OCI-LY3 (cell line): ENCODE measurements around the gene LRP11.

Source experiments
- H2AFZ ChIP-seq: fragments of 200-600, 300-600 bp; shearing (Covaris generic); 2 replicates; pipeline ENCODE4 v1.6.0; 2014; ENCODE audit warnings: antibody characterized with exemption, low read depth, low read length
- H3K27ac ChIP-seq: fragments of 200-600, 300-600 bp; sonication (generic); 2 replicates; pipeline ENCODE4 v1.5.1; 2014; ENCODE audit warnings: mild to moderate bottlenecking, low read length, moderate library complexity, mixed read lengths
- H3K27me3 ChIP-seq: fragments of 200-600, 300-600 bp; sonication (generic); 2 replicates; pipeline ENCODE4 v1.6.1; 2014; ENCODE audit warnings: low read depth, low read length, mixed read lengths
- H3K36me3 ChIP-seq: fragments of 200-600, 300-600 bp; sonication (generic); replicated peaks from 2 replicates; pipeline ENCODE3; 2014; ENCODE audit warnings: low read depth, low read length, mixed read lengths
- H3K4me1 ChIP-seq: fragments of 300-600, 200-600 bp; sonication (generic); 2 replicates; pipeline ENCODE4 v1.6.1; 2014; ENCODE audit warnings: low read length, mixed read lengths
- H3K4me2 ChIP-seq: fragments of 200-600, 300-600 bp; sonication (generic); 2 replicates; pipeline ENCODE4 v1.6.1; 2014; ENCODE audit warnings: low read length, mixed read lengths
- H3K4me3 ChIP-seq: fragments of 300-600, 200-600 bp; sonication (generic); 2 replicates; pipeline ENCODE4 v1.5.1; 2014; ENCODE audit warnings: antibody characterized with exemption, mild to moderate bottlenecking, low read length, moderate library complexity
- H3K79me2 ChIP-seq: fragments of 300-600, 200-600 bp; shearing (Covaris generic); 2 replicates; pipeline ENCODE4 v1.6.1; 2014; ENCODE audit warnings: mild to moderate bottlenecking, low read length, mixed read lengths
- H3K9ac ChIP-seq: fragments of 300-600, 200-600 bp; shearing (Covaris generic); 2 replicates; pipeline ENCODE4 v1.6.0; 2014; ENCODE audit warnings: mild to moderate bottlenecking, low read length, moderate library complexity
- H3K9me3 ChIP-seq: fragments of 200-600, 300-600 bp; shearing (Covaris generic); 2 replicates; pipeline ENCODE4 v1.6.1; 2014; ENCODE audit warnings: low read length, mixed read lengths; ENCODE audit not compliant: insufficient read depth
- H4K20me1 ChIP-seq: fragments of 200-600, 300-600 bp; sonication (generic); 2 replicates; pipeline ENCODE4 v1.6.1; 2016; ENCODE audit warnings: low read length, mixed read lengths; ENCODE audit not compliant: insufficient read depth
- EZH2phosphoT487 ChIP-seq: fragments of 200-600 bp; shearing (Covaris generic); IDR thresholded peaks from 2 replicates; pipeline ENCODE4 v1.6.1; 2018; ENCODE audit warnings: antibody characterized with exemption, mixed run types, low read depth
- TF ChIP-seq, protein P1 (sequence below): fragments of 200-600, 300-600 bp; sonication (generic); IDR thresholded peaks from 2 replicates; pipeline ENCODE4 v1.5.1; 2014; ENCODE audit warnings: antibody characterized with exemption, low read length, low read depth

Gene LRP11

DNA sequence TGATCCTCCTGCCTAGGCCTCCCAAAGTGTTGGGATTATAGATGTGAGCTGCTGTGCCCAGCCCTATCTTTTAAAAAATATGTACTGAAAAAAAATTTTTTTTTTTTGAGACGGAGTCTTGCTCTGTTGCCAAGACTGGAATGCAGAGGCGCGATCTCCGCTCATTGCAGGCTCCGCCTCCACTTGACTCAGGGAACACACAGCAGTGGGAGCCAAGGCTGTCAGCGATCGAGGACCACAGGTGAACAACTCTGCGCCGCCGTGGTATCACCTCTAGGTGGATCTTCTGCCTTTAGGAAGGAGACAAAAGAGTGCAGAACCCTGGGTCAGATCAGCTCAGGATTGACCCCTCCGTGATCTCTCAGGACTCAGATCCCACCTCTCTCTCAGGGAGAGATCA is 20.1 kb upstream of the LRP11 start:
- Histone ChIP-seq H4K20me1 (no peaks in the 10 kb centered on the region), H3K36me3 (no peaks in the 10 kb centered on the region), H3K79me2 (no peaks in the 10 kb centered on the region), H3K4me1 (no peaks in the 10 kb centered on the region), H3K27ac (no peak overlapping the region), H3K9me3 (no peaks in the 10 kb centered on the region), H3K27me3 (no peaks in the 10 kb centered on the region), H3K4me2 (no peak overlapping the region), H3K9ac (no peak overlapping the region), H2AFZ (no peak overlapping the region), H3K4me3 (no peak overlapping the region)
- TF ChIP-seq EZH2phosphoT487, result no peak
- TF ChIP-seq, protein P1, sequence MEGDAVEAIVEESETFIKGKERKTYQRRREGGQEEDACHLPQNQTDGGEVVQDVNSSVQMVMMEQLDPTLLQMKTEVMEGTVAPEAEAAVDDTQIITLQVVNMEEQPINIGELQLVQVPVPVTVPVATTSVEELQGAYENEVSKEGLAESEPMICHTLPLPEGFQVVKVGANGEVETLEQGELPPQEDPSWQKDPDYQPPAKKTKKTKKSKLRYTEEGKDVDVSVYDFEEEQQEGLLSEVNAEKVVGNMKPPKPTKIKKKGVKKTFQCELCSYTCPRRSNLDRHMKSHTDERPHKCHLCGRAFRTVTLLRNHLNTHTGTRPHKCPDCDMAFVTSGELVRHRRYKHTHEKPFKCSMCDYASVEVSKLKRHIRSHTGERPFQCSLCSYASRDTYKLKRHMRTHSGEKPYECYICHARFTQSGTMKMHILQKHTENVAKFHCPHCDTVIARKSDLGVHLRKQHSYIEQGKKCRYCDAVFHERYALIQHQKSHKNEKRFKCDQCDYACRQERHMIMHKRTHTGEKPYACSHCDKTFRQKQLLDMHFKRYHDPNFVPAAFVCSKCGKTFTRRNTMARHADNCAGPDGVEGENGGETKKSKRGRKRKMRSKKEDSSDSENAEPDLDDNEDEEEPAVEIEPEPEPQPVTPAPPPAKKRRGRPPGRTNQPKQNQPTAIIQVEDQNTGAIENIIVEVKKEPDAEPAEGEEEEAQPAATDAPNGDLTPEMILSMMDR, result no peak

DNA sequence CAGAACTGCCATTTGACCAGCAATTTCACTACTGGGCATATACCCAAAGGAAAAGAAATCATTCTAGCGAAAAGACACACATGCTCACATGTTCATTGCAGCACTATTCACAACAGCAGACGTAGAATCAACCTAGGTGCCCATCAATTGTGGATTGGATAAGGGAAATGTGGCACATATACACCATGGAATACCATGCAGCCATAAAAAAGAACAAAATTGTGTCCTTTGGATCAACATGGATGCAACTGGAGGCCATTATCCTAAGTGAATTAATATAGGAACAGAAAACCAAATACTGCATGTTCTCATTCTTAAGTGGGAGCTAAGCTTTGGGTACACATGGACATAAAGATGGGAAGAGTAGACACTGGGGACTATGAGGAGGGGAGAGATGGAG is 17.7 kb upstream of the LRP11 start:
- H3K36me3 ChIP-seq, result no peaks in the 10 kb centered on the region
- no peak overlapping the region for H3K4me3 ChIP-seq
- H3K9ac ChIP-seq, result no peak overlapping the region
- no peaks in the 10 kb centered on the region for H3K79me2 ChIP-seq
- H4K20me1 ChIP-seq, result no peaks in the 10 kb centered on the region
- H3K27ac ChIP-seq, result no peak overlapping the region
- H2AFZ ChIP-seq, result no peak overlapping the region
- H3K27me3 ChIP-seq, result 0 out of 2 replicates have a peak, but pooled peaks cover 3% of the 10 kb centered on the region
- no peak overlapping the region for H3K4me2 ChIP-seq
- TF ChIP-seq EZH2phosphoT487, result no peak
- TF ChIP-seq, protein P1, result no peak
- no peaks in the 10 kb centered on the region for H3K9me3 ChIP-seq
- no peaks in the 10 kb centered on the region for H3K4me1 ChIP-seq

- no peaks in the 10 kb centered on the region for H3K79me2 ChIP-seq
- no peak overlapping the region for H3K4me3 ChIP-seq
- H3K27me3 ChIP-seq, result 0 out of 2 replicates have a peak, but pooled peaks cover 3% of the 10 kb centered on the region
- no peak overlapping the region for H3K27ac ChIP-seq
- no peaks in the 10 kb centered on the region for H3K9me3 ChIP-seq
- no peak overlapping the region for H3K4me2 ChIP-seq
- H3K9ac ChIP-seq, result no peak overlapping the region
- TF ChIP-seq EZH2phosphoT487, result no peak
- TF ChIP-seq, protein P1, result no peak
- H2AFZ ChIP-seq, result no peak overlapping the region
- H3K4me1 ChIP-seq, result no peaks in the 10 kb centered on the region
- no peaks in the 10 kb centered on the region for H3K36me3 ChIP-seq
- no peaks in the 10 kb centered on the region for H4K20me1 ChIP-seq
Measured at GRCh38 chr6:149881066-149881766, 17.1 kb upstream of the LRP11 start.

GRCh38 chr6:149877659-149878058 is 13.5 kb upstream of the LRP11 start:
- H4K20me1 ChIP-seq, result no peaks in the 10 kb centered on the region
- H3K79me2 ChIP-seq, result no peaks in the 10 kb centered on the region
- H3K4me1 ChIP-seq, result no peaks in the 10 kb centered on the region
- no peak overlapping the region for H3K4me3 ChIP-seq
- H3K27ac ChIP-seq, result no peak overlapping the region
- H3K27me3 ChIP-seq, result 0 out of 2 replicates have a peak, but pooled peaks cover 3% of the 10 kb centered on the region
- H3K9me3 ChIP-seq, result no peaks in the 10 kb centered on the region
- H3K36me3 ChIP-seq, result no peaks in the 10 kb centered on the region
- H2AFZ ChIP-seq, result no peak overlapping the region
- no peak overlapping the region for H3K9ac ChIP-seq
- H3K4me2 ChIP-seq, result no peak overlapping the region
- TF ChIP-seq, protein P1, result no peak
- no peak for TF ChIP-seq EZH2phosphoT487
